ENCODE data around the gene USP44.
A peak's percentile ranks its signal among the peaks of the same experiment; 100 is the strongest.

DNA sequence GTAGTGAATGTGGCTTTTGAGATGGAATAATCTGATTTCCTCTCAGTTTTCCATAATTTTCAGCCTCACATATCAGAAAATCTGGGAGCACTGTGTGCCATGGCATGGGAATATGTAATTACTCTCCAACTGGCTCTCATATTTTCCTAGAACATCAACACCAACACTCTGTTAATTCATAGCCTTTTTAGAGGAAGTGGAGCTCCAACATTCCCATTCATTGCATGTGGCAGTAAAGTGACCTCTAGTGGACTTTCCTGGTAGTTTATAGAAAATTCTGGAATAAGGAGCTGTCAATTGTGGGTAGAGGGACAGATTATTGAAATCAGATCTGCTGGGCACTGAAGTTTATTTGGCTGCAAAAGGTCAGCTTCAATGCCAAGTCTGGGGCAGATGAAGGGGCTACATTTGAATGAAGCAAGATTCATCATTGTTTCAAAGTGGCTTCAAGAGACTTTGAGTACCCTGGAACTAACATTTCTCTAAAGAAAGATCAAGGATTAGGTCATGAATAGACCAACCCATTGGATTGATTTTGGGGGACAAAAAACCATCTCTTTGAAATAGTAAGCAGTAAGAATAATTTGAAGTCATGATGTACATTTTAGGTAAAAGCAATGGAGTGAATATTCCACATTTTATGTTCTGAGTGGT is 23.6 kb upstream of the USP44 start:
- TF ChIP-seq, protein P1, sequence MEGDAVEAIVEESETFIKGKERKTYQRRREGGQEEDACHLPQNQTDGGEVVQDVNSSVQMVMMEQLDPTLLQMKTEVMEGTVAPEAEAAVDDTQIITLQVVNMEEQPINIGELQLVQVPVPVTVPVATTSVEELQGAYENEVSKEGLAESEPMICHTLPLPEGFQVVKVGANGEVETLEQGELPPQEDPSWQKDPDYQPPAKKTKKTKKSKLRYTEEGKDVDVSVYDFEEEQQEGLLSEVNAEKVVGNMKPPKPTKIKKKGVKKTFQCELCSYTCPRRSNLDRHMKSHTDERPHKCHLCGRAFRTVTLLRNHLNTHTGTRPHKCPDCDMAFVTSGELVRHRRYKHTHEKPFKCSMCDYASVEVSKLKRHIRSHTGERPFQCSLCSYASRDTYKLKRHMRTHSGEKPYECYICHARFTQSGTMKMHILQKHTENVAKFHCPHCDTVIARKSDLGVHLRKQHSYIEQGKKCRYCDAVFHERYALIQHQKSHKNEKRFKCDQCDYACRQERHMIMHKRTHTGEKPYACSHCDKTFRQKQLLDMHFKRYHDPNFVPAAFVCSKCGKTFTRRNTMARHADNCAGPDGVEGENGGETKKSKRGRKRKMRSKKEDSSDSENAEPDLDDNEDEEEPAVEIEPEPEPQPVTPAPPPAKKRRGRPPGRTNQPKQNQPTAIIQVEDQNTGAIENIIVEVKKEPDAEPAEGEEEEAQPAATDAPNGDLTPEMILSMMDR (IDR thresholded peaks at IDR 0.05), result peak; percentile 52 to 68 (median 63)
- no peak for TF ChIP-seq POLR2A (IDR thresholded peaks at IDR 0.05)

Measured in transverse colon (tissue), 3 donors.